GM12892 (cell line): Measurements from ENCODE around the gene SUPT3H.

Experiments used
- DNase-seq: peaks from one replicate; pipeline ENCODE4 v3.0.0; 2011; ENCODE audit not compliant: insufficient read length
- FAIRE-seq: peaks from 2 replicates; lab custom pipeline; 2011; peaks lifted over from hg19 to GRCh38; lab: Jason Lieb, UNC
- POLR2A ChIP-seq: IDR thresholded peaks from 2 replicates; pipeline ENCODE4 v1.6.1; 2011; ENCODE audit warnings: low read depth, low read length, control low read depth
- POLR2AphosphoS5 ChIP-seq: IDR thresholded peaks from 2 replicates; pipeline ENCODE4 v1.6.1; 2011; ENCODE audit warnings: low read depth, low read length, control low read depth
- TAF1 ChIP-seq: IDR thresholded peaks from 2 replicates; pipeline ENCODE4 v1.6.1; 2011; ENCODE audit warnings: low read depth, mild to moderate bottlenecking, control low read depth, low read length, borderline replicate concordance

Gene SUPT3H

DNA sequence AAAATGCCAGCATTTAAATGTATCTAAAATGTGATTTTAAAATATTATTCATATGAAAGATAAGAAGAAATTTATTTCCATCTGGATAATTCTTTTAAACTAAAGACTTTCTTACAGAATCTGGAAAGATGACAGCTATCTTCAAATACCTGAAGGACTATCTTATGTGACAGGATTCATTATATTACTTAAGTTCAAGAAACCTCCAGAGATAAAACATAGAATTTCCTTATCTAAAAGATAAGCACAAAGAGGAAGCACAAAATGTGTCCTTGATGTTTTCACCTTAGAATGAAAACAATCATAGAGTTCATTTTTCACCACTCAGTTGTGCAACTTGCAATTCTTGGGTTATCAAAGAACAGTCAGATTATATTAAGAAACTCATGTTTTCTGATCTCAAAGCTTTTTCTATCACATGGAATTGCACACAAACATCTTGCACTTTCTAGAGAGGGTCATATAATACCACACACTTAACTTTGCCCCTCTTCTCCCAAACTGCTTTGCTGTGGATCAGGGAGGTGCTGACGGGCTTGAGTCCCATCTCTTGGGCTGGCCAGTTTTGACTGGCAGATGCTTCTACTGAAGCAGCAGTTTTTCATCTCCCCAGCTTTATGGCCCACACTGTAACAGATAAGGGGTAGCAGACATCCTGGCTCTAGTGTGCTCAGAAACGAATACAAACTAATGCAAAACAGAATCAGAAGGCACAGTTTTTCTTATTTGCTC lies 522.9 kb downstream of the SUPT3H start:
- FAIRE-seq (no peak), DNase-seq (no peak)
- no peak for TF ChIP-seq POLR2A
- TF ChIP-seq POLR2AphosphoS5: no peak
- no peak for TF ChIP-seq TAF1

DNA sequence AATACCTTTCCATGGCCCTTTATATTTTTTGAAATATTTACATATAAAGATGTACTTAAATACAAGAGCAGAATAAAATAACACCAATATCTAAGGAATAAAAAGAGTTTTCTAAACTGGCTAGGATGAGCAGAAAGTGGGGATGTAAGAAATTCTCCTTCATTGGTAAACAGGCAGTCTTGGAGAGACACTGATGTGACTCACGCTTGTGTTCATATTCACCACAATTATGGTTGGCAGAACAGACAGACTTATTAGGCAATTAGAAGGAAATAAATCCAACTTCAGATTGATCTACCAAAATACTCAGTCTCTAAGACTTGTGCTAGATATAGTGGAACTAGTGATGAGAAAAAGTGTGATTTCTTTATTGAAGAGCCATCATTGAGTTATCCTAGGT lies 526.6 kb downstream of the SUPT3H start:
- DNase-seq (no peak), FAIRE-seq (peak; percentile 14)
- TF ChIP-seq TAF1: no peak
- no peak for TF ChIP-seq POLR2A
- TF ChIP-seq POLR2AphosphoS5: no peak

DNA sequence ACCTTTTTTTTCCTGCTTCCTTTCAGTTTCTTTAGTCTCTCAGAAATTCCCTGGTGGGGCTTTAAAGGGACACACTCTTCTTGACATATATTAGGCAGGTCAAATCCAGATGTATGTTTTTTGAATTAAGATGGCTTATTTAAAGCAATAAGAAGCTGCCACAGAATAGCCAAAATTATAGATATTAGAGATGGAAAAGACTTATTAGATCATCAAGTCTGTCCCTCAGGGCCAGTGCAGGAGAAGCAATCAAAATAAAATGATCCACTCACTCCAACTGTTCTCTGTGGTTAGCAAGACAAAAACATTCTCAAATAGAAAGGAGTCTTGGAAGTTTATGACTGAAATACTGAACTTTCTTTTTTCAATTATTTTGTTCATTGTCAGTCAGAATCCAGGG lies 527.4 kb downstream of the SUPT3H start:
- DNase-seq (no peak), FAIRE-seq (no peak)
- no peak for TF ChIP-seq POLR2A
- no peak for TF ChIP-seq TAF1
- no peak for TF ChIP-seq POLR2AphosphoS5

DNA sequence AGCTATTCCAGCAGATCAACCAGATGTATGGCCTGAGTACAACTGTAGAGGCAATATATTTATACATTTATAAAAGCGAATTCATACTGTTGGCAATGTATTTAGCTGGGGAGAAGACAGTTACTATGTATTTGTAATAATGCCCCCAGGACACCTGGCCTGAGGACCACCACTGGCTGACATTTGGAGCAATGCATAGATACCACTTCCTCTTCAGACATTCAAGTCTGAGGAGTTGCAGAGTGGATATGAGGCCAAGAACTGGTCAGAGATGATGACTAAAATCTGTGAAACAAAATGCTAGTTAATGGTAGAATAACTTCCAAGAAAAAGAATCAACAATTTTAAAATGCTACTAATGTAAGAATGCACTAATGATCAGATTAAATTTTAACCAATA lies 527.9 kb downstream of the SUPT3H start:
- TF ChIP-seq POLR2A (no peak), TAF1 (no peak), POLR2AphosphoS5 (no peak)
- FAIRE-seq: no peak
- DNase-seq: no peak

DNA sequence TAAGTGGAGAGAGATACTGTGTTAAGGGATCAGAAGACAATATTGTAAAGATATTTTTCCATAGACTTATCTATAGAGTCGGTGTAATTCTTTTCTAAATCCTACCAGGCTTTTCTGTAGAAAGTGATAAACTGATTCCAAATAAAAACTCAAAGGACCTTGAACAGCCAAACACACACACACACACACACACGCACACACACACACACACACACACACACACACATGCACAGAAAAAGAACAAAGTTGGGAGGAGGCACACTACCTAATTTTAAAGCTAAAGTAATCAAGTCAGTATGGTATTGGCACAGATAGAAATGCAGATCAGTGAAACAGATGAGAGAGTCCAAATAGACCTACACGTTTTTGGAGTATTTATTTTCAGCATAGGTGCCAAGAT lies 534.0 kb downstream of the SUPT3H start:
- no peak for FAIRE-seq
- TF ChIP-seq POLR2A: no peak
- no peak for TF ChIP-seq TAF1
- TF ChIP-seq POLR2AphosphoS5: no peak
- no peak for DNase-seq

DNA sequence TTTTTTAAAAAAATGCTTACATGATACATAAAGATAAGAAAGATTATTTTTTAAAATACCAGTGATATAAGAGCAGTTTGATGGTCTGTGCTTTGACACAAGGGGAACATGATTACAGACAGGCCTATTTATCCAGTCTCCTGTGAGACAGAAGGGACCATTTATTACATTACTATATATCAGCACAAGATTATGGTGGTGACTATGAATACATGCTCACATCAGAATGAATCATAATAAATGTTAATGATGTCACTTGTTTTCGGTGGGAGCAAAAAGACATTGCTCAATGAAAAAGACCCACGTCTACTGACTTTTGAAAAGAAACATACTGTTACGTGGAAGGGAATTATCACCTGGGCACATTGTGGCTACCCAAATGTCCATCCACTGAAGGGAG lies 535.1 kb downstream of the SUPT3H start:
- DNase-seq (no peak), FAIRE-seq (no peak)
- TF ChIP-seq POLR2A (no peak), POLR2AphosphoS5 (no peak), TAF1 (no peak)

DNA sequence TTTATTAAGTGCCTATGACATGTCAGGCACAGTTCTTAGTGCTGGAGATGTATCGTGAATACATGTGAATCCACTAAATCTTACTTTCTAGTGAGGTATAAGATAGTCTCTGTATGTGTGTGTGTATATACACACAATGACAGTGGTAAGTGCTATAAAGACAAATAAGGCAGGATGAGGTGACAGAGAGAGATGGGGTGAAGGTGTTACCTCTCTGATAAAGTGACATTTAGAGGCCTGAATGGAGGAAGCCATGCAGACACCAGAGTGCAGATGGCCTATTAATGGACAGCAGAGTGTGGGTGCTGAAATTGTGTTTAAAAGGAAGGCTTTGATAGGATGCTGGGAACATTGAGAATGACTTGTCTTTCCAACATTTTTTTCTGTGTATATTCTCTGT lies 535.9 kb downstream of the SUPT3H start:
- no peak for DNase-seq
- FAIRE-seq: no peak
- TF ChIP-seq POLR2AphosphoS5: no peak
- no peak for TF ChIP-seq TAF1
- no peak for TF ChIP-seq POLR2A

DNA sequence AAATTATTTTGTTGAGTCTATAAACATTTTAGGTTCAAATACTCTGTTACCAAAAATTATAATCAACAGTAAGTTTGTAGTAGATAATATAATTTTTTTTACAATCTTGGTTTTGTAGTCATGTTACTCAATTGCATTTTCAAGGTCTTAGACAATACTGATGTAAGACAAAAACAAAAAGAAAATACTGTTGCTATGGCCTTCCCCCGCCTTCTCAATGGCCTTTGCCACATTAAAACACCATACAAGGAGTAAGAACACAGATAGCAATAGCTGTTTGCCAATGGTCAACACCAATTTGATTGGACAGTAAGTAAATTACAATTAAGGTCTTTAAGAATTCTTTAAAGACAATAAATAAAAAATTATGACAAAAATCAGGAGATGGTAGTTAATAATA lies 540.0 kb downstream of the SUPT3H start:
- DNase-seq: no peak
- TF ChIP-seq POLR2AphosphoS5 (no peak), TAF1 (no peak), POLR2A (no peak)
- FAIRE-seq: no peak

DNA sequence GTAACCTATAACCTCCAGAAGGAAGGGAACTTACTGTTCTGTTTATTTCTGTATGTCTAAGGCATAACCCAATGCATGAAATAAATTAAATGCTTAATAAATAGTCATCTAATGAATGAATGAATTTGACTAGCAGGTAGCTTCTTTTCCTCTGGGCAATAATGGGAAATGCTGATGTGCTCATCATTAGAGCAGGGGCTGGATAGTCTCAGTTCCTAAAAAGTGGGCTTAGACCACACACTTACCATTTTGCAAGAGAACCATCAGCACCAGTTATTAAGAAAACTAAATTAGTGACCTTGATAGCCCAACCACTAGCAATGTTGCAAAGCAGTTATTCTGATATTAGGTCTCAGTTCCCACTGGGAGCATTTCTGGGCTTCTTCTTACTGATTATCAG lies 540.5 kb downstream of the SUPT3H start:
- no peak for TF ChIP-seq POLR2A

DNA sequence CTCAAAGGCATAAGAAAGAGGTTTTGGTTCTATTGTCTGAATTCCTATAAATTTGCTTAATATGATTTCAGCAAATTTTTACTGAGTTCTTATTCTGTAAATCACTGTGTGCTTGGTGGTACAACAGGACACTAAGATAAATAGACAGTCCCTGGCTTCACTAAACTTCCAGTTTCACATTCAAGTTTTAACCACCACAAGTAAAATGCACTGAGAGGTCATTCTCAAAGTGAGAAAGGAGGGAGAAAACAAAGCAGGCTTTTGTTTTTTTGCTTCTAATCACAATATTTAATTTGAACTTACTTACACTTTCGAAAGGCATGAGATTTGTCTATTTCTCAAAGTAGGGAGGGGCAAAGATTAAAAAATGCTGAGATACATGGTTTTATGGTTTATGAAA lies 544.5 kb downstream of the SUPT3H start:
- TF ChIP-seq TAF1: no peak
- peak; percentile 46 for FAIRE-seq
- no peak for DNase-seq

More for the DNA sequence above, 540.5 kb downstream of the SUPT3H start:
- FAIRE-seq (no peak), DNase-seq (no peak)

DNA sequence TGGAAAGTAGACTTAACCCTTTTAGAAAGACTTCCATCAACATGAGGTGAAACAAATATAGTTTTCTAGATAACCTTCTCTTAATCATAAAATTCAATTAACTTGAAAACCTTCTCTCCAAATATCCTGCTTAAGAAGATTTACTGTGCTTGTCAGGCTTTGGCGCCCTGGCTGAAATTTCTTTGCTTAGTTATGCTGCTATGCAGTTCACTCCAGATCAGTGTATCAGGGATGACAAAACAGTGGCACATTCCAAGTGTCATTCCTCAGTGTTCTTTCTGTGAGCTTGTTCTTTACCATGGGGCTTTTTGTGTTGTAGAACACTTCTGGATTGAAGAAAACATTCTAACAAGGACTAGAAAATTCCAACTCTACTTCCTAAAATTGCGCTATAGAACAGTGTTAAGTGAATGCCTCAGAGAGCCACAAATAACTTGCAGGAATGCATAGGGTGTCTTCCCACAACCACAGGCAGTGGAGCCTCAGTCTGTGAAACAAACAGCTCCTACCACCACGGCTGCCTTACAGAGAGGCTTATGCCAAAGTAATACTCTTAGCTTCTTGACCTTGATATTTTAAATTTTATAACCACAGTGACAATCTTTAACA lies 546.6 kb downstream of the SUPT3H start:
- FAIRE-seq (no peak), DNase-seq (no peak)
- no peak for TF ChIP-seq TAF1
- no peak for TF ChIP-seq POLR2AphosphoS5
- TF ChIP-seq POLR2A: no peak

DNA sequence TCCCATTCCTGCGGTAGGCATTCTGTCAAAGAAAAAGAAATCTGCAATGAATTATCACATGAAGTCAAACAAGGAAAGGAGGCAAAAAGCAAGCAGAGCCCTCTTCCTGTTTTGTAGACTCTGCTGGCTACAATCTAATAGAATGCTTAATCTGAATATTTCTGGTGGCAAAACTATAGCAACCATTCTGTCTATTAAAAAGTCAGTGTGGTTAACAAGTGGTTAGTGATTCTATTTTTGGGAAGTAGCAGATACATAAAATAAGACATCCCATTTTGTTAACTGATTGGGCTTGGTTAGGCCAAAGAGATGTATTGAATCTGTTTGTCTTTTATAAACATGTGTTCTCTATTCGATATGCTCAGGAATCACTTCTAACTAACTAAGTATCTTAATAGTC lies 547.9 kb downstream of the SUPT3H start:
- TF ChIP-seq POLR2AphosphoS5 (no peak), POLR2A (no peak), TAF1 (no peak)
- no peak for DNase-seq
- FAIRE-seq: no peak

DNA sequence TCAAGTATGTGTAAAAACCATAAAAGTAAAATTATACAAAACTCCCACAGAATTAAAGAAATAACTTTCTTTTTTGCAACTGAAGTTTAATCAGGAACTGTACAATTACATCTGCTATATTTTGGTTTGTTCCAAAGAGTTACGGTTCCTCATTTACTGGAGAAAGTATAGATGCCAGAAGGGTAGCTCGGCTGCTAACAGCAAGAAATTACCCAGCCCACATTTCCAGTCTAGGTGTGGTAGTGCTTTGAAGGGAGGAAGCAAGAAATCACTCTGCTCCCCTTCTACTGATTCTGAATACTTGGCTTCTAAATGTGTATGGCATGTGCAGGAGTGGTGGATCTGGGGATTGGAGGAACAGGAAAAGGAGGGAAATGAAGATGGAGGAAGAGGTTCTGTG lies 549.0 kb downstream of the SUPT3H start:
- no peak for DNase-seq

More for the DNA sequence above, 549.0 kb downstream of the SUPT3H start:
- TF ChIP-seq TAF1 (no peak), POLR2AphosphoS5 (no peak), POLR2A (no peak)
- FAIRE-seq: peak; percentile 79
